Ovary (tissue), 3 donors: ENCODE measurements around the gene DAPK1.

Source experiments
- EP300 ChIP-seq: sonication (generic); formaldehyde crosslinking; IDR thresholded peaks from one replicate; pipeline ENCODE4 v1.6.1; 2017; ENCODE audit warnings: antibody characterized with exemption
- POLR2A ChIP-seq: fragments of 450-650 bp; IDR thresholded peaks from one replicate; pipeline ENCODE4 v1.6.1; 2017; ENCODE audit warnings: antibody characterized with exemption, mild to moderate bottlenecking, moderate library complexity
- TF ChIP-seq, protein P1 (sequence below), 3 donors: fragments of 450-650 bp in 2 of 3; fragments of 200-600 bp in 1 of 3; IDR thresholded peaks; one replicate each; pipeline versions ENCODE4 v1.5.1 to v1.8.0; 2016 to 2022; ENCODE audit warnings: antibody characterized with exemption in 3 of 3, mild to moderate bottlenecking in 1 of 3
- donor health status: DM: no; HTN: no; CAD: no.

GRCh38 chr9:87464992-87465378 is 32.7 kb upstream of the DAPK1 start:
- TF ChIP-seq, protein P1, sequence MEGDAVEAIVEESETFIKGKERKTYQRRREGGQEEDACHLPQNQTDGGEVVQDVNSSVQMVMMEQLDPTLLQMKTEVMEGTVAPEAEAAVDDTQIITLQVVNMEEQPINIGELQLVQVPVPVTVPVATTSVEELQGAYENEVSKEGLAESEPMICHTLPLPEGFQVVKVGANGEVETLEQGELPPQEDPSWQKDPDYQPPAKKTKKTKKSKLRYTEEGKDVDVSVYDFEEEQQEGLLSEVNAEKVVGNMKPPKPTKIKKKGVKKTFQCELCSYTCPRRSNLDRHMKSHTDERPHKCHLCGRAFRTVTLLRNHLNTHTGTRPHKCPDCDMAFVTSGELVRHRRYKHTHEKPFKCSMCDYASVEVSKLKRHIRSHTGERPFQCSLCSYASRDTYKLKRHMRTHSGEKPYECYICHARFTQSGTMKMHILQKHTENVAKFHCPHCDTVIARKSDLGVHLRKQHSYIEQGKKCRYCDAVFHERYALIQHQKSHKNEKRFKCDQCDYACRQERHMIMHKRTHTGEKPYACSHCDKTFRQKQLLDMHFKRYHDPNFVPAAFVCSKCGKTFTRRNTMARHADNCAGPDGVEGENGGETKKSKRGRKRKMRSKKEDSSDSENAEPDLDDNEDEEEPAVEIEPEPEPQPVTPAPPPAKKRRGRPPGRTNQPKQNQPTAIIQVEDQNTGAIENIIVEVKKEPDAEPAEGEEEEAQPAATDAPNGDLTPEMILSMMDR (IDR thresholded peaks at IDR 0.05) = no peak
- TF ChIP-seq POLR2A = no peak
- TF ChIP-seq EP300 = no peak
